HG02981 (cell line): Measurements from ENCODE around the gene SLC6A4.
A peak's percentile ranks its signal among the peaks of the same experiment; 100 is the strongest.
"Not testable (repeated sequence)": the region's sequence is repeated elsewhere in the genome, so short reads cannot be mapped to it uniquely, and the experiment has no call there.

Source experiments
- ATAC-seq: cut with Tn5 transposase; IDR thresholded peaks from one replicate; pipeline ENCODE4 v1.9.1; 2021; ENCODE audit warnings: mild to moderate bottlenecking, moderate library complexity; ENCODE audit not compliant: unreplicated experiment

SLC6A4 gene

DNA sequence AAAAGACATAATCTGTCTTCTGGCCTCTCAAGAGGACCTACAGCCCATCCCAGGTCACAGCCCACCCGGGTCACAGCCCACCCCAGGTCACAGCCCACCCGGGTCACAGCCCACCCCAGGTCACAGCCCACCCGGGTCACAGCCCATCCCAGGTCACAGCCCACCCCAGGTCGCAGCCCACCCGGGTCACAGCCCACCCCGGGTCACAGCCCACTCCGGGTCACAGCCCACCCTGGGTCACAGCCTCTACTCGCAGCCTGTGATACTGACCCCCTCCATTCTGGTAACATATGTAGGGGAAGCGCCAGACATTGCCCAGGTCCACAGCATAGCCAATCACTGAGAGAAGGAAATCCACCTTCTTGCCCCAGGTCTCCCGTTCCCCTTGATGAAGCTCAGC, 14.2 kb downstream of the SLC6A4 start:
- ATAC-seq = no peak

DNA sequence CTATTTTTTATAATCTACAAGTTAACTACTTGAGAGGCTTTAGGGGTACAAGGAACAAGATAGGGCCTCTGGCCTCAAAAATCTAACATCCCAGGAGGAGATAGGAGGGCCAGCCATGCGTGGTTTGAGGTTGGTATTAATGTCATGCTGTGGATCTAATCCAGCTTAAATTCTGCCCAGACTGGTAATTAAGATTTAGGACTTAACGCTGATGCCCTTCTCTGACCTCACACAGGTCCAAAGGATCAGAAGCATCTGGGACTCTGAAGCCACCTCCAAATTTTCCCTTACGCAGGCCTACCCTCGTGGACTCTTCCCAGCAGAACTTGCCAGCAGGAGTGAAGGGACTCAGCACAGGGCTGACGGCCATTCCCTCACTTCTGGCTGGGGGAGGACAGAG, 15.1 kb downstream of the SLC6A4 start:
- no peak for ATAC-seq

DNA sequence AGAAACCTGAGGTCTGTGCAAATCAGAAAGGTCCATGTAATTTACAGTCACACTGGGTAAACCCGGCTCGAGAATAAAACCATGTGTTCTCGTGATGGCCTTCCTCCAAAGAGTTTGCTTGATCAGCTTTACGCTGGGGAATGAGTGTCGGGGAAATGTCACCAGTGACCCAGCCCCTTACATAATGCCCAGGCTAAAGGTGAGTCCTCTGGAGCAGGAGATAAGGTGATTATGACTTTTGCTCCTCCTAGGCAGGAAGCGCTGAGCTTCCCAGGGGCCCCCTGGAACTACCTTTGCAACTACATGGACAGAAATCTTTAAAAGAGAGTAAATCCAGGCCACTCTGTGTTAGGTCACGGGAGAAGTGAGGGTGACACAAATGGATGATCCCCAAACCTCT, 15.7 kb downstream of the SLC6A4 start:
- ATAC-seq = no peak

DNA sequence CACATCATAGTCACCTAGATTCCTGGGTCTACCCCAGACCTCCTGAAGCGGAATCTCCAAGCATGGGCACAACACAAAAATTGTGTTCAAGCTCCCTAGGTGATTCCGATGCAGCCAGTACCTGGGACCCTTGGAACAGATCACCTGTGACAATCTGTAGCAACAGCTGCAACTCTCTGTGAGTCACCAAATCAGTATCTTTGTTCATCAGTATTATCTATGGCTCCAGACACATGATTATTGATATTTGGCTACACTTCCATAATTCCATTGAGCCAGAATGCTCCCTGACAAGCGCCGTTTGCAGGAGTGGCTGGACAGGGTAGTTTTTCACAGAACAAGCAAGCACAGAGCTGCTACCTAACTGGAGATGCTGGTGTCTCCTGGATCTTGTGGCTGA, 16.2 kb downstream of the SLC6A4 start:
- no peak for ATAC-seq

DNA sequence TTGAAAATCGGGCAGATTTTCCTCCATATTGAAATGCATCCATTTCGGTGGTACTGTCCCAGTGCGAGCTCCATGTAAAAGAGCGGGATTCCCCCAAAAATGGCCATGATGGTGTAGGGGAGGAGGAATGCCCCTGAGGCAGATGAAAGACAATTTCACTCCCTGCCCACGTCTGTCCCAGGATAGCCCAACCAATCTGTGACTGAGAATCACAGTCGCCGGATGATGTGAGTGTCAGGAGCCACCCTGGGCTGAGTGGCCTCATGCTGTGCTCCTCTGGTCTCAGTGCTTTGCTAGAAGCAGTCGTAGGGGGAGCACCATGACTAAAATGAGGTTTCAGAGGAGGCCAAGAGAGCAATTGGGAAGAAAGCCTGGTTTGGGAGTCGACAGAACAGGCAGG, 16.7 kb downstream of the SLC6A4 start:
- ATAC-seq = no peak

DNA sequence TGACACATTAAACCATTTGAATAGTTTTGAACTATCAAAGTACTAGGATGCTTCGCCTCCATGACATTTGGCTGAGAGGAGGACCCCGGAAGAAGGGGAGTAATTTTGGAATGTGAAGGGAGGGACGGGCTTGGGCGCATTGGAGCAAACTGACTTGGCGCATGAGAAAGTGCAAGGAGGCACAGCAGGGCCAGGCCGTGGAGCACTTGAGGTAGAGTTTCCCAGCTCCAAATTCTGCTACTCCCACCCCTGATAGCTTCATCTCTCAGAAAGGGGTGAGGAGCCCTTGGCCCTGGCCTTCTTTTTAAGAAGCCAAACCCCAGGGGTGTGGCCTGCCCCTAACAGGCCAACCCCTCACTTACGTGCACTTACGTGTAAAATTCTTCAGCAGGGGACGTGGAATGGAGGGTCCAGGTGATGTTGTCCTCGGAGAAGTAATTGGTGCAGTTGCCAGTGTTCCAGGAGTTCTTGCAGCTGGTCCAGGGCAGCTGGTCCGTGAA, 17.7 kb downstream of the SLC6A4 start:
- ATAC-seq = no peak

DNA sequence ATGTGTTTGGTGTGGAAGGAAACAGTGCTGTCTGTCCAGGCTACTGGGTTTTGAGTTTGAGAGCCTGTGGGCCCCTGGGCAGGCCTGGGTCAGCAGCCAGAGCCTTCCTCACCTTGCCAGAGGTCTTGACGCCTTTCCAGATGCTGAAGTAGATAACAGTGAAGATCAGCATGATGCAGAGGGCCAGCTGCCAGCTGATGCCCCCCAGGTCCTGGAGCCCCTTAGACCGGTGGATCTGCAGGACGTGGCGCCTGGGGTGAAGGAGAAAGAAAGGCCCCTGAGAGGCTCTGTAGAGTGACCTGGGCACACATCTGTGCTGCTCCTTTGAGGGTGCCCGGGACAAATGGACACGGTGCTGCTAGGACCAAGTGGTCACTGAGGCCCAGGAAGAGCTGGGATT, 18.4 kb downstream of the SLC6A4 start:
- ATAC-seq = no peak

DNA sequence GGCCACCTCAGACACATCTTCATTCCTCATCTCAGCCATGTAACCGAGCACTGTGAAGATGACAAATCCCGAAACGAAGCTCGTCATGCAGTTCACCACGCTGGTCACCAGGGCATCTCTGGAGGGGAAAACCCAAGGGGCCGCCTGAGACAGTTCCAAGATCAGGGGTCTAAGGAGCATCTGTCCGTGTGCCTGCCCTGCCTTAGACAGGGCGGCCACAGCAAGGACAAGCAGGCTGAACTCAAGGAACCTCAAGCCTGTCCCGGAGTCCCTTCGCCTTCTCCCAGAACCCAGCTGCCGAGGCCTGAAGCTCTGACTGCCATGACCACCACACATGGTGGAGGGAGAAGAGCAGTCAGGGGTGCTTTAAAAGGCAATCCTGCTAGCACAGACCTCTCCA, 22.7 kb downstream of the SLC6A4 start:
- peak; percentile 67 for ATAC-seq

DNA sequence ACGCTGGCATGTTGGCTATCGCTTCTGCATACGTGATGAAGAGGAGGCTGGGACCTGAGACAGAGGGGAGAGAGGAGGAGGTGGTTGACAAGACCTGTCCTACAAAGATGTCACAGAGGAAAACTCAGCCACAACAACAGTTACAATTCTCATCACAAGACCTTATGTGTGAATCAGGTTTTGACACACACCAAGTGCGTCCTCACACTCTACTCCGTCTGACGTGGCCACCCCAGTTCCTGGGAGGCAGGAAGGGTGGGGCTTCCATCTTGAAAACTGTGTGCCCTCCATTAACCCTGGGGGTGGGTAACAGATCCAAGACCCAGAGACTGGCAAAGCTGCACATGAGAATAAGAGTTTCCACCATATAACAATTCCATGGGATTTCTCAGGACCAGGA, 24.1 kb downstream of the SLC6A4 start:
- ATAC-seq = no peak

DNA sequence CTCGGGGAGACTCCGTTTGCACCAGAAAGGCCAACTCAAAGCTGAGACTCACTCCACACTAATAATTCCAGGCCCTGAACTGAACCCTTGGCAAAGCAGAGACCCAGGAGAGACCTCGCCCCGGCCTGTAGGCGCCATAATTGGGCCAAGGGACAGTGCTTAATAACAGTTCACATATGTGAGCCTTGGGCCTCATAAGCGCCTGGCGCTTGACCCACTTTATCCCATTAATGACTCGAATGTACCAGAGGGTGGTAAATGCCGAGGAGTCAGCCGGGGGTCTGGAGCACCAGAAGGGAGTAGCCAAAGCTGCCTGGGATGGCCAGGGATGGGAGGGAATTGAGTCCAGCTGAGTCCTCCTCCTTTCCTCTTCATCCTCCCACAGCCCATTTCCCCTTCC, 24.6 kb downstream of the SLC6A4 start:
- no peak for ATAC-seq

DNA sequence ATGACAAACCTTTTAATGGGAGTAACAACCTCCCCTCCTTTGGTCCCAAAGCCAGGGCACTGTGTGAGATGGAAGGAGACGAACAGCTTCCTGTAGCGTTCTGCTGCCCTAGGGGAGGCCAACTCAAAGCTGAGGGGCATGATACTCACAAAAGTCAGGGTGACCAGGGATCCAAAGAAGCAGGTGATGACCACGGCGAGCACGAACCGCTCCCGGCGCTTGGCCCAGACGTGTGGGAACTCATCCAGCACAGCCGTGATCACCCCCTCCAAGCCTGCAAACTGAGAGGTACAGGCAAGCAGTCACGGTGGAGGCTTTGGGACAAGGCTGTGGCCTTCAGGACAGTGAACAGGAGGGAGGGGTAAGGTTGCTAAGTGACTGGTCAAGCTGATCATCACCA, 25.1 kb downstream of the SLC6A4 start:
- ATAC-seq = no peak

DNA sequence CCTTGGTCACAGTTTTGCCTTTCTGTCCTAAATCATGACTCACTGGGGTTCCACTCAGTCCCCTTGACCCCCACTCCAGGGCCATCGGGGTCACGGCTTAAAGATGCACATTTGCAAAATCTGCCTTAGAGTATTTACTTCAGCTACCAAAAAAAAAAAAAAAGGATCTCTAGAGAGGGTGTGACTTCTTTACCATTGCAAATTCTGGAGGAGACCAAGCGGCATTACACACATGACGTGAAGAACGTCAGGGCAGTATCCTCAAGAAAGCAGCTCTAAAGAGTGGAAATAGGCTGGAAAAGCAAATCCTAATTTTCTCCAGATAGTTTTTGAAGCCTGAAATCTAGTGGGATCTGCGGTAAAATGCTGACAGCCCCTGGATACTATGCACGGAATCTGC, 25.6 kb downstream of the SLC6A4 start:
- no peak for ATAC-seq

DNA sequence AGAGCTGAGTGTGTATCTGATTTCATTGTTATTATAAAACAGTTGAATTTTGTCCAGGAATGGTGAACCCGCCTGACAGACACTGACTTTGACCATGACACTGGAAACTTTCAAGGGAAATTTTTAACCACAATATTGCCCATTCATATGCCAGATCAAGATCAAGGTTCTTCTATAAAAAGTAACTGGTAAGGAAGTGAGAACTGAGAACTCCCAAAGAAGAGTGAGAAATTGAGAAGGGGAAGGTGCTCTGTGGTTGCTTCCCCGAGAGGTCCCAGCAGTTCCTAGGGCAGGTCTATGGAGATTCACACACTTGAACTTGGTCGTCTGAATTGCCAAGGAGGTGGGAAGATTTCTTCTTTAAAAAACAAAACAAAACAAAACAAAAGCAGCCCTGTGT, 27.3 kb downstream of the SLC6A4 start:
- no peak for ATAC-seq

DNA sequence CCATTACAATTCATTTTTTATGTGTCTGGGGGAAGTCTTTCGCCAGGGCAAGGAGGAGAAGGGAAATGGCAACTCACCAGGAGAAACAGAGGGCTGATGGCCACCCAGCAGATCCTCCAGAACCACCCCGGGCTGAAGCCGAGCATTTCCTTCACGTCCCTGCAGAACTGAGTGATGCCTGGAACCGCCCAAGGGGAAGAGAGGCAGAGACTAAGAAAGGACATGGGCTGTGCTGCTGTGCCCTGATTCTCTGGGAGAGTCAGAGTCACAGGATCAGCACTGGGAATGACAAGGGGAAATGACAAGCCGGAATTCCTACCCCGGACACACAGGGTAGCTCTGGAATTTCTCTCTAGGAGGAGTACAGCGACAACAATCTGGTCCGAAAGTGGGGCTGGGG, 27.8 kb downstream of the SLC6A4 start:
- no peak for ATAC-seq

DNA sequence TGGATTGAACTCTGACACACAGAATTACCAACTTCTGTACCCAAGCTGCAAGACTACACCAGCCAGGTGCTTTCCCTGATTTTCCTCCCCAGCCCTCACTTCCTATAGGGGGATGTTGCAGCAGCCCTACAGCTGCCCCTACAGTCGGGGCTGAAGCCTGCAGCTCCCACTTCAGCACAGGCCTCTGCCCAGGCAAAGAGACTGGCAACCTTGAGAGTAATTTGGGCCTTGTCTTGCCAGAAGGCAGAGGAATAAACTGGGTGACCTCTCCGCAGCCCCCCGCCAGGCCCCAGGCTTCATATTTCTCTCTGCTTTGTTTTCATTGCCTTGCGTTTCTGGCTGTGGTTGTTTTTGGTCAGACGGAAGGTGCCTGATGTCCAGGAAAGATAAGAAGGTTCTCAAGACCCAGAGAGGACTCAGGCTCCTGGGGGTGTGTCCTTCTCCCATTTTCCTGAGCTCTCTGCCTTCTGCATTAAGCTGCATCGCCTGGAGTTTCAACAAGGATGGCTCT, 32.0 kb downstream of the SLC6A4 start:
- ATAC-seq = no peak

DNA sequence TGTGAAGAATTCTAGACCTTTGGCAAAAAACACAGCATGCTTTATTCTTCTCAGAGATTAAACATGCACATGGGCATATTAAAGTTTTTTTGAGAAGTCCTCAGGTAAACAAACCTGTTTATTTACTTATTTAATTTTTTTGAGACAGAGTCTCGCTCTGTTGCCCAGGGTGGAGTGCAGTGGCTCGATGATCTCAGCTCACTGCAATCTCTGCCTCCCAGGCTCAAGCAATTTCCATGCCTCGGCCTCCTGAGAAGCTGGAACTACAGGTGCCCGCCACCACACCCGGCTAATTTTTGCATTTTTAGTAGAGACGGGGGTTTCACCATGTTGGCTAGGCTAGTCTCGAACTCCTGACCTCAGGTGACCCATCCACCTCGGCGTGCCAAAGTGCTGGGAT, 34.8 kb downstream of the SLC6A4 start:
- ATAC-seq = not testable (repeated sequence)

DNA sequence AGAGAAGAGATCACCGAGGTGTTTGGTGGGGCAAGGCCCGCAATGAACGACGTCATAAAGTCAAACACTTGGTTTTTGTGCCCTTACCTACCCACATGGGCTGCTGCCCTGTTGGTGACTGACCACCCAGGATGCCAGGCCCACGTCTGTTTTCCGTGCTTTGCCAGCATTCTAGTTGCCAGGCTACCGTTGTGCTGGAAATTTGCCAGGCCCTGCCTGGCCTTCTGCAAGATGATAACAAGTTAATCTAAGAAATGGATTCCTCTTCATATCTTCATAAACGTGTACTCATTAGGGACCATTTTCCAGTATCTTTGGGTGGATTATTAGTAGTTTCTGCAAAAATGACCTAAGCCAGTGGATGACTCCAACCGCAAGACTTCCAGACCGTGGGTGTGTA, 35.4 kb downstream of the SLC6A4 start:
- ATAC-seq = no peak

DNA sequence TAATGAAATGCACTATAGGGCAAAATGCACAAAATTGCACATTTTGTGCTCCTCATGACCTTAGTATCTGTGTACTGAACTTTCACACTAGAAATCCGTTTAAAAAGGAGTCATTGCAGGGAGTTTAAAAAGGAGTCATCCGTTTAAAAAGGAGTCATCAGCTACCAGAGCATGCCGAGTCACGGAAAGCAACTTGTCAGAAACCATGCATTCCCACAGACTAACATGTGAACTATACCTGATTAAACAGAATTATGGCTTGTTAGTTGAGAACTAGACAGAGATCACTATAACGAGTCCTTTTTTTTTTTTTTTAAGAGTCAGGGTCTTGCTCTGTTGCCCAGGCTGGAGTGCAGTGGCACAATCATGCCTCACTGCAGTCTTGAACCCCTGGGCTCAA, 35.9 kb downstream of the SLC6A4 start:
- ATAC-seq = no peak

DNA sequence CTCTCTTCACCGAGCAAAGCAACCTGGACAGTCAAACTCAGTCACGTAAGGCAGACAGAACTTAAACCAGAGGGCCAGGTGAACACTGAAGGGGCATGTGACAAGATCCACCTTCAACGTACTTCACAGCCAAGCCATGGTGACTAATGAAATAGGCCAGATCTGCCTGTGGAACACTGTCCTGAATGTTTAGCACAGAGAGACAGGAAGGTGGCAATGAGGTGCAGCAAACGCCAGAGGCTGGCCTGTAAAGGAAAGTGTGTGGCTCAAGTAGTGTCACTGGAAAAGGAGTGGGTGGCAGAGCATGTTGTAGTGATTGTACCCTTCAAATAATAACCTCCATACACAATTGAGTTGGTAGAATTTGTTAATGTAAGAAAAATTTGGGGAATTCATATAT, 38.1 kb downstream of the SLC6A4 start:
- no peak for ATAC-seq

DNA sequence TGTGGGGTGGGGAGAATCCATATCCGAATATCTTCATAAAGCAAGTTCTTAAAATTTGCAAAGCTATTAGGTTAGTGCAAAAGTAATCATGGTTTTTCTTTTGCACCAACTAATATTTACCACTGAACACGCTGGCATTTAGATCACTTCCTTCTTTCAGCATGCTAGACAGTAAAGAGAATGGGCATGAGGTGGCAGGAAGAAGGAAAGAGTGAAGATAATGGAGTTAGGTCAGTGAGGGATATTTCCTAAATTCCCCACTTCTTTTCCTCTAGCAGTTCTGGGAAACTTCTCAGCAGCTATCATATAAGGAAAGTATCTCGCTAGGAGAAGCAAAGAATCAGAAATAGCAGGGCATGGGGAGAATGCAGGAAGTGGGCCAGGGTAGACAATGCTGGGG, 39.0 kb downstream of the SLC6A4 start:
- ATAC-seq = no peak

DNA sequence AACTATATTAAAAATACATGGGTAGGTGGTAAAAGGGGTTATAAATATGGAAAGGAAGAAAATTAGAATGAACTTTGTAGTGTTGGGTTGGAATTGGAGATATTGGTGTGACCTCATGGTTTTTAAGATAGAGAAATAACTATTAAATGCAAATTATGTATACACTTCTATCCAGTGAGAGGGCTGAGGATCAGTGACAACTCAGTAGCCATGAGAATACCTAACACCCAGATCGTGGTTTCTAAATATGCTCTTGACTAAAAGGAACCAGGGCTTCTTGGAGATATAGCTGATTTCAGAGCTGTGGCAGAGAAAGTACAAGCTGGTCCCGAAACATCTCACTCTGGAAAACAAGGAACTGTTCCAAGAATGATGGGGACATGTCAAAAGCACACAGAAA, 44.4 kb downstream of the SLC6A4 start:
- ATAC-seq = no peak

DNA sequence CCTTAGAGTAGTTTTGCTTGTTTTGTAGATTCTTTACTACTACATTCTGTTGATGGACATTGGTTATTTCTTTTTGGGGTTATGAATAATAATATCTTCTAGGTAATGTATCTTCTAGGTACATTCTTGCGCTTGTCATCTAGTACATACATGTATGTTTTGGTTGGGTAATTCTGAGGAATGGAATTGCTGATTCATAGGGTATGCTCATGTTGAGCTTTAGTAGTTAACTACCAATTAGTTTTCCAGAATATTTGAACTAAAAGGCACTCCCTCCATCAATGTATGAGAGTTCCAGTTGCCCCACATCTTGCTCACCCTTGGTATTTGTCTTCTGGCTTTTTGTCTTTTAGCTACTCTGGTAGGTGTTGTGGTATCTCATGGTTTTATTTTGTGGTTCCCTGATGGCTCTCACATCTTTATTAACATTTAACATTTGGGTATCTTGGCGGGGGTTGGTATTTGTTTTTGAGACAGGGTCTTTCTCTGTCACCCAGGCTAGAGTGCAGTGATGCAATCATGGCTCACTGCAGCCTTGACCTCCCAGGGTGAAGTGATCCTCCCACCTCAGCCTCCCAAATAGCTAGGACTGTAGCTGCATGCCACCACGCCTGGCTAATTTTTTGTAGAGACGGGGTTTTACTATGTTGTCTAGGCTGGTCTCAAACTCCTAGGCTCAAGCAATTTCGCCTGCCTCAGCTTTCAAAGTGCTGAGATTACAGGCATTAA, 47.1 kb downstream of the SLC6A4 start:
- no peak for ATAC-seq

DNA sequence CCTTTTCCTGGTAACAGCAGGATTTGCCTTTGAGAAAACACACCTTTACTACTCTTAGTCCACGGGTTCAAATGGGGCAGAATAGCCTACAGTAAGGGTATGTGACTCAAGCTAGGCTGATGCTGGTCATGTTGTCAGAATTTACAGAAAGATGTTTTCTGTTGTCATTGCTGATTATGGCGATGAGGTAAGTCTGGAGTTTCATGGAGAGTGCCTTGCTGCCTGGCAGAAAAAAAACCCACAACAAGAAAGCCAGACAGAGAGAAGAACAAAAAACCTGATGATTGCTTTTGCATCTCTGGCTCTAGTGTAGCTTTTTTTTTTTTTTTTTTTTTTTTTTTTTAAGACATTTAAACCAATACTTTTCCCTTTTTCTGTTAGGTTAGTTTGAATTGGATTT, 47.9 kb downstream of the SLC6A4 start:
- no peak for ATAC-seq
